ENCODE data around the gene PHF21B. TPM values are rescaled to one million over a fixed set of nuclear protein-coding genes. Genes with fewer than 3 reads are reported as not detected.

The PHF21B gene
- total RNA-seq, 4 donors from 2014 or later, result 0.50 to 9.4 (median 1.8) TPM; not detected in 1

- no peak for DNase-seq (ENCODE audit: extremely low spot score)
- intact Hi-C loops (cut with DNase I), result no loop called here
- TF ChIP-seq POLR2AphosphoS5 (IDR thresholded peaks at IDR 0.05) (no peak), POLR2A (IDR thresholded peaks at IDR 0.05; ENCODE audit: low read depth) (no peak), CTCF (IDR thresholded peaks at IDR 0.05) (no peak), EP300 (IDR thresholded peaks at IDR 0.05) (no peak)
- Histone ChIP-seq H3K27me3 (peaks cover 0 to 13% (median 0%) of the 10 kb centered on the region in 4 donors), H3K9me3 (peaks cover 0 to 5% (median 0%) of the 10 kb centered on the region in 4 donors), H3K27ac (replicated peaks in 1 of 4) (no peak overlapping the region), H3K36me3 (no peaks in the 10 kb centered on the region), H3K4me3 (no peak overlapping the region), H3K4me1 (no peaks in the 10 kb centered on the region)
- WGBS, result 95% methylated on average over 19 of the region's 21 CpGs
Measured at GRCh38 chr22:44950806-44951509, 58.8 kb downstream of the PHF21B start.

DNA sequence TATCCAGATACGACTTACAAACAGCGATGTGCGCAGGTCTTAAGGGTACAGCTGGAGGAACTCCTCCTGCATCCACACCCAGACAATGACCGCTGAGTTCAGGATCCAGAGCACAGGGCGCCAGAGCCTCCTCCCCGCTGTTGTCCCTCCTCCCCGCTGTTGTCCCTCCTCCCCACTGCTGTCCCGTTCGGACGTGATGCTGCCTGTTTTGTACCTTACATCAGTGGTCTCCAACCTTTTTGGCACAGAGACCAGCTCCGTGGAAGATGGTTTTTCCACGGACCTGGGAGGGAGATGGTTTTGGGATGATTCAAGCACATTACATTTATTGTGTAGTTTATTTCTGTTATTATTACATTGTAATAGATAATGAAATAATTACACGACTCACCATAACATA lies 62.0 kb downstream of the PHF21B start:
- intact Hi-C loops (cut with DNase I), result no loop called here
- Histone ChIP-seq H3K4me1 (no peaks in the 10 kb centered on the region), H3K27ac (replicated peaks in 1 of 4) (no peak overlapping the region), H3K36me3 (no peaks in the 10 kb centered on the region), H3K27me3 (peaks cover 0 to 18% (median 0%) of the 10 kb centered on the region in 4 donors), H3K9me3 (peaks cover 0 to 5% (median 0%) of the 10 kb centered on the region in 4 donors), H3K4me3 (no peak overlapping the region)
- 82% methylated on average over 13 of the region's 13 CpGs for WGBS
- TF ChIP-seq EP300 (IDR thresholded peaks at IDR 0.05), result no peak
- no peak for DNase-seq (ENCODE audit: extremely low spot score)

DNA sequence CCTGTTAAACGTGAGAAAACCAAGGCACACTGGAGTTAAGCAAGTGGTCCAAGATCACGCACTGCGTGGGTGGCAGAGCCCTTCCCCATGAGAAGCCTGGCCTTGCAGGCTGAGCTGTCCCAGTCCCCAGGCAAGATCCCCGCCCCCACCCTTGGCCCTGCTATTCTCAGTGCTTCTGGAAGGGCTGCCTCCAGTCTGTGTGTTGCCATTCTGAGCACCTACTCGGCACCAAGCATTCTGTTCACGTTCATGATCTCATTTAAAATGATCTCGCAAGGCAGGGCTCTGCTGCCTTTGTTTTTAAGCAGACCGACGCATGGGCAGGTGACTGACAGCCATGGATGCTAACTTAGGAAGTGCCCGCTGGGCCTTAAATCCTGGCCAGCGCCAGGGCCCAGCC lies 62.8 kb downstream of the PHF21B start:
- no peaks in the 10 kb centered on the region for H3K36me3 ChIP-seq
- H3K27ac ChIP-seq (replicated peaks in 1 of 4), result no peak overlapping the region
- peaks cover 0 to 23% (median 0%) of the 10 kb centered on the region in 4 donors for H3K27me3 ChIP-seq
- no peaks in the 10 kb centered on the region for H3K4me1 ChIP-seq
- 89% methylated on average over 10 of the region's 11 CpGs for WGBS
- no peak overlapping the region for H3K4me3 ChIP-seq
- DNase-seq (ENCODE audit: extremely low spot score), result no peak
- intact Hi-C loops (cut with DNase I), result no loop called here
- H3K9me3 ChIP-seq, result peaks cover 0 to 5% (median 0%) of the 10 kb centered on the region in 4 donors
- TF ChIP-seq POLR2AphosphoS5 (IDR thresholded peaks at IDR 0.05) (no peak), POLR2A (IDR thresholded peaks at IDR 0.05; ENCODE audit: low read depth) (no peak), EP300 (IDR thresholded peaks at IDR 0.05) (no peak), CTCF (IDR thresholded peaks at IDR 0.05) (no peak)

GRCh38 chr22:44944883-44945601 lies 64.8 kb downstream of the PHF21B start:
- intact Hi-C loops (cut with DNase I), result no loop called here
- no peak overlapping the region for H3K4me3 ChIP-seq
- H3K4me1 ChIP-seq, result no peaks in the 10 kb centered on the region
- 74% methylated on average over 18 of the region's 20 CpGs for WGBS
- no peaks in the 10 kb centered on the region for H3K36me3 ChIP-seq
- no peak overlapping the region for H3K27ac ChIP-seq (replicated peaks in 1 of 4)
- H3K9me3 ChIP-seq, result no peaks in the 10 kb centered on the region
- H3K27me3 ChIP-seq, result peaks cover 0 to 25% (median 0%) of the 10 kb centered on the region in 4 donors
- TF ChIP-seq EP300 (IDR thresholded peaks at IDR 0.05) (no peak), POLR2A (IDR thresholded peaks at IDR 0.05; ENCODE audit: low read depth) (no peak), POLR2AphosphoS5 (IDR thresholded peaks at IDR 0.05) (no peak), CTCF (IDR thresholded peaks at IDR 0.05) (no peak)
- DNase-seq (ENCODE audit: extremely low spot score), result no peak

GRCh38 chr22:44943701-44944324 lies 66.0 kb downstream of the PHF21B start:
- H3K27me3 ChIP-seq, result peaks cover 0 to 30% (median 0%) of the 10 kb centered on the region in 4 donors
- no peak for DNase-seq (ENCODE audit: extremely low spot score)
- H3K27ac ChIP-seq (replicated peaks in 1 of 4), result no peak overlapping the region
- H3K4me3 ChIP-seq, result no peak overlapping the region
- intact Hi-C loops (cut with DNase I), result no loop called here
- H3K4me1 ChIP-seq, result no peaks in the 10 kb centered on the region
- H3K9me3 ChIP-seq, result no peaks in the 10 kb centered on the region
- H3K36me3 ChIP-seq, result no peaks in the 10 kb centered on the region
- TF ChIP-seq POLR2AphosphoS5 (IDR thresholded peaks at IDR 0.05) (no peak), CTCF (IDR thresholded peaks at IDR 0.05) (no peak), POLR2A (IDR thresholded peaks at IDR 0.05; ENCODE audit: low read depth) (no peak), EP300 (IDR thresholded peaks at IDR 0.05) (no peak)
- 96% methylated on average over 13 of the region's 17 CpGs for WGBS

All from esophagus muscularis mucosa (tissue), 4 donors.